Stimulated activated CD4-positive, alpha-beta T cell treated with anti-CD3 and anti-CD28 coated beads, Interleukin-1b, Interleukin-23, amount 100 ng/mL, for 1 hour (primary cell): ENCODE results near the gene HOXB7.

Experiments used
- DNase-seq, 2 donors: peaks; one replicate each; pipeline ENCODE4 v3.0.0-alpha.2; 2020; ENCODE audit warnings: low read depth in 2 of 2

Gene HOXB7

GRCh38 chr17:48610282-48611211, at the start of gene HOXB7:
HOXB7 (minus strand) TSS chr17:48611017; CDS start chr17:48610918, 99 bp downstream.
- peak in 1 of 2 donors; percentile 34 for DNase-seq

DNA sequence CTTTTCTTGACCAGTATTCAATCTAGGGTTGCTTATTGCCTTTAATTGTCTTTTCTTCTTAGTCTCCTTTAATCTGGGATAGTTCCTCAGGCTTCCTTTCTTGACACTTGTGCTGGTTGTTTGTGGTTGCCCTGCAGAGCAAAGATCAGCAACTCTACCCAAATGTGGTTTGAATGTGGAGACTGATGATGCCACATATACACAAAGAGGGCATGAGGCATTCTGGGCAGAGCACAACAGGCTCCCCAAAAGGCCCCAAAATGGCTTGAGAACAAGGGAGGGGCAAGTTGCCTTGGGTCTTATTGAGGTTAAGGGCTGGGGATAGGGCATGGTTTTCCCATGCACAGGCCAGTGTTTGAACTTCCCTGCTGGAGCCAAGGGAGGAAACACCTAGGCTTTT, 45.1 kb upstream of the HOXB7 start:
- no peak for DNase-seq

GRCh38 chr17:48649741-48650140, 38.9 kb upstream of the HOXB7 start:
- DNase-seq = no peak

DNA sequence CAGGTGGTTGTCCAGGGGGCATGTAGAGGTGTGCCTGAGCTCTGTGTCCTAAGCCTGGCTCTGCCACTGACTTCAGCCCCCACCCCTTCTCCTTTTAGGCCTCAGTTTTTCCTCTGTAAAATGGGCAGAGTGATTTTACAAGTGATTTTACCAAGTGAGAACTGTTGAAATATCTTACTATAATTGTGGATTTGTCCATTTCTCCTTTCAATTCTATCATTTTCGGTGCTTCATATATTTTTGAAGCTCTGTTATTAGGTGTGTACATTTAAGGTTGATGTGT, 37.1 kb upstream of the HOXB7 start:
- no peak for DNase-seq

DNA sequence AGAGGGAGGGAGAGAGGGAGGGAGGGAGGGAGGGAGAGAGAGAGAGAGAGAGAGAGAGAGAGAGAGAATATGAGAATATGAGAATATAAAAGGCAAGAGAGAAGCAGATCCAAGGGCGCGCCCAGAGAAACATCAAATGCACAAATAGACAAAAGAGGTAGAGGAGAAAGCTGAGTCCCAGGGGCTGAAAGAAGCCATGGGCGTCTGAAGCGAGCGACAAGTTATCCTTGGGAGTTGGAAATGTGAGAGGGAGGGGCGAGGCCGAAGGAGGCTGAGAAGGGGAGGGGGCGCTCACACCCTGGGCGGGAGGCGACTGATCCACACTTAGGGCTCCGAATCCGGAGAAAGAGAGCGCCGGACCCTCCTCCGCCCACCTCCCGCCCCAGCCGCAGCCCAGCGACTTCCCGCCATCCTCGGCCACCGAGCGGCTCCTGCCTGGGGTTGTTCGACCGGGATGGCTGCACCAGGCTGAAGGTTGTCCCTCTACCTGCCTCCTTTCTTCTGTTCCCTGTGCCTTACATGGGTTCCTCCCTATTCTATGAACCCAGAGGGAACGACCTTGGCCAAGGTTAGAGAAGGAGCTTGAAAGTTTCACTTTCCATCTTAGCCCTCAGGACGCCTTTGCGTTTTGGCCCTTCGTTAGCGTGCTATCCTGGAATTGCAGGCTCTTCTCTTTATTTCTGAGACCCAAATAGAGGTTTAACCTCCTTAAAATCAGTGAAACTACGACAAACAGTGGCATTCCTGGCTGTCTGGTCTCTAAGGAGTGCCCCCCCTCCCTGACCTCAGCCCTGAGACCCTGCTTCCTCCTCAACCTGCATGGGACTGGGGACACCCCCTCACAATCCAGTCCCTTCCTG, 36.5 kb upstream of the HOXB7 start:
- DNase-seq = no peak

DNA sequence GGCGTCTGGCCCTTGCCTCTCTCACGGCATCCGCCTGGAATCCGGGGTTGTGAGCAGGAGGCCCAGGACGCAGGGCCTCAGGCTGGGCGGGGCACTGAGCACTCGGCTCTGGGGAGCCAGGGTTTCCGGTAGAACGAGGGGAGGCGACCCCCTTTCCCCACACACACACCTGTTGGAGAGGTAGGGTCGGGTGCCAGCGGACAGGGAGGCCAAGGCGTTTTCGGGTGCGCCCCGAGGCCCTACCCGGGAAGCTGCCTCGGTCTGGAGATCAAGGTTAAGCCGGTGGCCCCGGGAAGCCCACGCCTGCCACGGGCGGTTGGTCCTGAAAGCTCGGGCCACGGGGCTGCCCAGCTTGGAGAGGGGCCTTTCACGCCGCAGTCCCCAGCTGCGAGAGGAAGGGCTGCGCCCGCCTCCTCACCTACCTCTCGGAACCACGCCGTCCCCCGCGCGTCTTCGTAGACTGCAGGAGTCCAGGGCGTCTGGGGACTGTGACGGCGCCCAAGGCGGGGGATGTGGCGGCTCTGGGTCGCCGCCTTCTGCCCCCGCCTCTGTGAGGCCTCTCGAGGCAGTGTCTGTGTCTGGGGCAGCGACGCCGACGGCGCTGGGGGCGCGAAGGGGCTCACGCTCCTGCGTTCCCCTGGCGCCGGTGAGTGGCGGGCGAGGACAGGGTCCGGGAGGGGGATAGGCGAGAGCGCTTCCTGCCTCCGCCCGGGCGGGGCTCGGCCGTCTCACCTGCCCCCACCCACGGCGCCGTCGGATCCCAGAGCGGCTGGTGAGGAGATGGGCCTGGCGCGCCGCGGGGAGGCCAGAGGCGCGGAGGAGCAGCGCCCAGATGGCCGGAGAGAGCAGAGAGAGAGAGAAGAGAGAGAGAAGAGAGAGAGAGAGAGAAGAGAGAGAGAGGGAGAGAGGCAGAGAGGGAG, 35.6 kb upstream of the HOXB7 start:
- no peak for DNase-seq

DNA sequence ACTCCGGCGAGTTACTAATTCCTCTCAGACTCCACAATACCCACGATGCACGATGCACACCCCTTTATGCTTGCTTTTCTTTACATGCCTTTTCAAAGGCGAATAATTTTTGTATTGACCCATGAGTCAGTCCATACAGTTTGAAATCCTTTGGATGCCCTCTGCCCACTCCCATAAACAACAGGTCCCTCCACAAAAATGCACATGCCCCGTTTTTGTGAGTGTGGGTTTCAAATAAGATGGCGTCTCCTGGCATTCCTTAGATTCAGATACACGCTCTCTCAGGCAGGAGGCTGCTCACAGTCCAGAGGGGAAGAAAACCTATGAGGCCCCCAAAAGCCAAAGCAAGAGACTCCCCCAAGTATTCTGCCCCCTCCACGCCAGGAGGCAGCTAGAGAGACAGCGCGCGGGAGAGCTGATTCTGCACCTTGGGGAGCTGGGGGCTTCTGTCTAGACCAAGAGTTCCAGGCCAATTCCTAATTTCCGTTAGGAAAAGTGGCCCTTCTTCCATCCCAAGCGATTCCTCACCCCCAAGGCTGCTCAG, 34.9 kb upstream of the HOXB7 start:
- no peak for DNase-seq

GRCh38 chr17:48644910-48645557, 34.2 kb upstream of the HOXB7 start:
- no peak for DNase-seq

GRCh38 chr17:48644159-48644558, 33.3 kb upstream of the HOXB7 start:
- DNase-seq = no peak

GRCh38 chr17:48643697-48644012, 32.8 kb upstream of the HOXB7 start:
- no peak for DNase-seq

DNA sequence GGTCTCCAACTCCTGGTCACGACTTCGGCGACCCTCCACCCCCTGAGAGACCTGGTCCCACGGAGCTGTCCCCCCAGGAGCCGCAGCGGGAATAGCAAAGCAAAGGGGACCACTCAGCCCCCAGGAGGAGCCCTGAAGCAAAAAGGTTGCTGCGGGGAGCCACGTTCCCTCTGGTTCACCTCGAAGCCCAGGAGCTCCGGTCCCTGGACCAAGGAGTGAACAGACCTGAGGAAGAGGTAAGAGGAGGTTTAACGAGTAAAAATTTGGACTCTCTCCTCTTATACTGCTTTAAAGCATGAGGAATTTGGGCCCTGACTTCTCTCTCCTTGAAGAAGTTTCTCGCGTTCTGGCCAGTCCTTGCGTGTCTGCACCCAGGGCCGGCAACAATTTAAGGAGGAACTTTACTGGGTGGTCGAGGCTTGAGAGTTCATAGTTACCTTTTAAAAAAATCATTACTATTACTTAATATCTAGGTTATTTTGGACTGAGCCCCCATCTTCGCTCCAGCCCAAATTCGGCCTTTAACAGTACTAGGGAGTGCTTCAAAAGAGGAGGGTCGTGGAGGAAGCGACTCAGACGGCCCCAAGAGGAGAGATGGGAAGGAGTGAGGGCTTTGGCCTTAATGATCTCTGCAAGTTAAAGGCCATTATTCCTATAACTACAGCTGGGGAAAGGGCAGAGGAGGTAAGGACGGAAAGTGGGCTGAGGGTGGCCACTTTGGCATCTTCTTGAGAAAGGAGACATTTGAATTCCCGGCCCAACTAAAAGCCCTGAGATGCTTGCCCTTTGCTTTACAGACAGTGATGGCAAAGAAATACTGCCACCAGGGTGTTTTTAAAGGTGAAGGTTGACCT, 32.3 kb upstream of the HOXB7 start:
- DNase-seq = no peak

GRCh38 chr17:48642059-48642842, 31.4 kb upstream of the HOXB7 start:
- DNase-seq = no peak

DNA sequence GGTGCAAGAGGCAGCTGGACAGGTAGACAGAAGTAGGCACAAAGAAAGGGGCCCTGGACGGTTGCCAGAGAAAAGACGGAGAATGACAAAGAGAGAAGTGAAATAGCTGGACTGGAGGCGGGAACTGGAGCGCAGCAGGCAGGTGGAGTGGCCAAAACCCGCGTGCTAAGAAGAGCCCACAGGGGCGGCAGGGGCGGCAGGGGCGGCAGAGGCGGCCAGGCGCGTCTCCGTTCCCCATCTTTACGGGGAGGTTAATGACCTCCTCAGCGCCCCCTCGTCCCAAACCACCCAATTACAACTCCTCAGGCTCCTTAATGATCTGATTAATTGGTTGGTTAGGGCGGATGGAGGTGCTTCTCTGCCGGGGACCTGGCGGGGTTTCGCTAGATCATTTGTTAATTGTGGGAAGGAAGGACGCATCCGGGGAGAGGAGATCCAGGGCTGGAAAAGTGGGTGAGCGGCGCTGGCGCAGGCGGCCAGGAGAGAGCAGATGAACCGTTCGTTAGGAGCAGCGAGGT, 30.8 kb upstream of the HOXB7 start:
- DNase-seq = no peak

DNA sequence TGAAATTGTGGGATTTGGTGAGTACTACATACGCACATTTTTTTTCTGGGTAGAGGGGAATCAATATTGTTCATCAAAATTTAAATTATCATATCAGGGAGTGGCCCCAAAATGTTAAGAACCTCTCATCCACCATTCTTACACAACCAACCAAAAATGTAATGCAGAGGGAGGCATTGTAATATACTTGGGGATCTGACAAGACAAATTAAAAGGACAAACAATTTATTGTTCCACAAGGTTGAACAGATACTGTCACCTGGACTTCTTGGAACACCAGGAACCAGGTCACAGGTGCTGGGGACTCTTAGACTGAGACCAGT, 30.0 kb upstream of the HOXB7 start:
- DNase-seq = no peak

- no peak for DNase-seq
Measured at GRCh38 chr17:48639982-48640857, 29.4 kb upstream of the HOXB7 start.

DNA sequence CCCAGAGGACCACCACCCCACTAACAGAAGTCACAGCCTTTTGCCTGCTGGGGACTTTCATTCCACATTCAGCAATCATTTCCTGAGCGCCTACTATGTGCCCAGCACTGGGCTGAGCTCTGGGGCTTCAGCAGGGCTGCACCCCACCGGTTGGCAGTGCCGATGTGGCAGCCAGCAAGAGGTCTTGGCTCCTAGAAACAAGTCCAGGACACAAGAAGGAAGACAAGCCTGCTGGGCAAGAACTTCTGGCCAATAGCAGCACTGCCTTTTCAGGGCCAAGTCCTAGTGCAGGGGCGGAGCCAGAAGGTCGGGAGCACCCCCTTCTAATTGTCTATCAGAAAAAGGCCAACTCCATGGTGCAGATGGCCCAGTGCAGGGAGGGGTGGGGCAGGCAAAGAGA, 28.3 kb upstream of the HOXB7 start:
- no peak for DNase-seq

DNA sequence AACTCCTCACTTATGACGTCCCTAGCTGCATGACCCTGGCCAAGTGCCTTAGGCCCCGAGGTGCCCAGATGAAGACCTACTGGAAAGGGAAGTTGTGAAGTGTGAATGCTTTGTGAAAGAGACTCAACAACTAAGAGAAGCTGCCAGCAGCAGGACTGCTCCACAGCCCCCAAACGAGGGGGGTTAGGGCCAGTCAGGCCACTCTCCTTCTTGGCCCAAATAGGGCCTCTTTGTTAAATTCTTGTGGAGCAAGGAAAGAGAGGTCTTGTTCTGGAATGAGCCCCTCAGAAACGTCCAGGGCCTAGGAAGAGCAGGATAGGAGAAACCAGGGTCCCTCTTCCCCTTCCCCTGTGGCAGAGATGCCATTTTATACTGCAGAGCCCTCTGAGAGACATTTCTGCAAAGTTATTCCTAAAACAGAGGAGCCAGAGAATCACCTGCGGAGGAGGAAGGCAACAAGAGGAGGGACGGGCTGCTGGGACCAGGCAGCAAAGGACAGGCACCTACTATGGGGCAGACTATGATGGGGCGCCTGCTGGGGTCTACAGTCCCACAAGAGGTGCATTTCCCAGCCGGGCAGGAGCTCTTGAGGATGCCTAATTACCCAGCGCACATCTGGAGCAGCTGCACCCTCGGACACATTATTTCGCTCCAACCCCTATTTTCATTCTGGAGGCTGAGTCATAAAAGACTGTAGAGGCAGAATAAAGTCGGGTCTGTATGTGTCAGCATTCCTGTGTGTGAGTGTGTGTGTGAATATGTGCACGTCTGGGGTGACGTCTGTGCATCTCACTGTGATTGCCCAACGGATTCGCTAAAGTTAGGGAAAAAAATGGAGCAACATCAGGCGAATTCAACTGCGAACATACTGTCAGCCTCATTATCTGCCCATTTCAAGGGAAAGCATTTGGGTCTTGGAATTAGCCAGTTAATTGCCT, 26.8 kb upstream of the HOXB7 start:
- no peak for DNase-seq
